NCI-H2029 (cell line): ENCODE results near the gene C1D.
"Not testable (repeated sequence)": the region's sequence is repeated elsewhere in the genome, so short reads cannot be mapped to it uniquely, and the experiment has no call there.

Experiments
- DNase-seq: peaks from one replicate; lab custom pipeline; 2025; lab: John Stamatoyannopoulos, UW

The C1D gene

DNA sequence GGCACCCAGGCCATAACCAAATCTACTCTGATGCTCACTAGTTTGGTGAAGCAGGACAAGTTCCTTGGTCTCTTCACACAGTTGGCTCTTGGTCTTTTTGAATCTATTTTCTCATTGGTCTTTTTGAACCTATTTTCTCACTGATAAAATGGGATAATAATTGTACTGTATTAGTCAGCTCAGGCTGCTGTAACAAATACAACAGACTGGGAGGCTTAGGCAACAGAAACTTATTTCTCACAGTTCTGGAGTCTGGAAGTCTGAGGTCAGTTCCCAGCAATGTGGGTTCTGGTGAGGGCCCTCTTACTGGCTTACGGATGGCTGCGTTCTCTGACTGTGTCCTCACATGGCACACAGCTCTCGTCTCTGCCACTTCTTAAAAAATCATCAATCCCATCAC lies 63.5 kb downstream of the C1D start:
- DNase-seq, result no peak

GRCh38 chr2:67997903-67998302 lies 64.9 kb downstream of the C1D start:
- no peak for DNase-seq

DNA sequence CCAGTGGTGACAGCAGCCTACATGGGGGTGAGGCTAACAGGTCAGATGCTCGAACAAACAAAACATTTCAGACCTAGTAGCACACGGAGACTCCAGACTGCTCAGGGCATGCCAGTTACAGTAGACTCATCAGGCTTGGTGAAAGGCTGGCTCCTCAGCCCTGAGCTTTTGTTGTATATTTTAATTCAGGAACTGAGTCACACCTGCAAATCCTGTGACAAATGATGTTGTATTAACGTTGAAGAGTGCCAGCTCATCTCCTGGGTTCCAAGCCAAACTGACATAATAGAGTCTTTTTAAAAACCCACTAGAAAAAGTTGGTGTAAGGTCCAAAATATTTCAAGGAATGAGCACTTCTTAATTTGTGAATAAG lies 65.3 kb downstream of the C1D start:
- DNase-seq, result no peak

DNA sequence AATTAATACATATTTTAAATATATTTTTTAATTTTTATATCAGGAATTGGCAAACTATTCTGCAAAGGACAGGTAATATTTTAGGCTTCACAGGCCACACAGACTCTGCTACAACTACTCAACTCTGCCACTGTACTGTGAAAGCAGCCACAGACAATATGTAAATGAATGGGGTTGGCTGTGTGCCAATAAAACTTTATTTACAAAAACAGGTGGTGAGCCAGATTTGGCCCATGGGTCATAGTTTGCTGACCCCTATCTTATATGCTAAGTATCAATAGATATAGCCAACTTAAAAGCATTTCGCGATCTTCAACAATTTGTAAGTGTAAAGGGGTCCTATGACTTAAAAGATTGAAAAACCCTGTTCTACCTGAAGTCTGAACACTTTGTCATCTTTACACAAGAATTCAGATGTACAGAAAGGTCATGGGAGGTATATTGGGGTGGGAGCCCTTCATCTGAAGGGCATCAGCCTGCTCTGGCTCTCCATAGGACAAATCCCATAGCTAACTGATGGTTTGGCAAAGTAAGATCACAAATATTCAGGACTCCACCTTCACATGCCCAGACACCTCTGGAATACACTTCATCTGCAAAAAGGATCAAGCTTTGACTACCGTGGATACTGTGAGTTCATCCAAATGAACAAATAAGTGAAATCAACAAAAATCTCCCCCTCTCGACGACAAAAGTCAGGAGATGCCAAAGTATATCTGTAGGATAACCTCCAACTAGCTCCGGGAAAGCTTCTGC lies 65.9 kb downstream of the C1D start:
- DNase-seq, result no peak

- no peak for DNase-seq
These were observed 68.1 kb downstream of the C1D start for GRCh38 chr2:67994716-67995115.

DNA sequence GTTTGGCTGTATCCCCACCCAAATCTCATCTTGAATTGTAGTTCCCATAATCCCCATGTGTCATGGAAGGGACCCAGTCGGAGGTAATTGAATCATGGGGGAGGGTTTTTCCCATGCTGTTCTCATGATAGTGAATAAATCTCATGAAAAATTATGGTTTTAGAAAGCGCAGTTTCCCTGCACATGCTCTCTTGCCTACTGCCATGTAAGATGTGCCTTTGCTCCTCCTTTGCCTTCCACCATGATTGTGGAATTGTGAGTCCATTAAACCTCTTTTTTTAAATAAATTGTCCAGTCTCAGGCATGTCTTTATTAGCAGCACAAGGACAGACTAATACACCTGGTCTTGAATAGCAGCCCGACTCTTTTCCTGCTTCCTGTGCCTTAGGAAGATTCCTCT lies 68.7 kb downstream of the C1D start:
- not testable (repeated sequence) for DNase-seq

DNA sequence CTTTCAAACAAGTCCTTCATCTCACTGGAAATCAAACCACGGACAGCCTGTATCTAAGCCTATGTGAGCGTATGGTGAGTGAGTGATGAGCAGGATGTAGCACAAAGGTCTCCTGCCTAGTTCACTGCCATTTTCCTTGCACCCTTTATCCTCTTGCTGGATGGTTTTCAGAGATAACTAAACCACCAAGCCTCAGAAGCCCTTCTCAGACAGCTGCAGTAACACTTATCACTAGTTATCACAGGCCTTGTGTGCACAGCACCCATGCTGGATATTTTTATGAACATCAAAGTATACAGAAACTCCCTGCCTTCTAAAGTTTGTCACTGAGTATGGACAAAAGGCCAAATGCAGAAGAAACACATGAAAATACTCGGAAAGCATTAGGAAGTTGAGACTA lies 69.5 kb downstream of the C1D start:
- no peak for DNase-seq

GRCh38 chr2:67991456-67991855 lies 71.3 kb downstream of the C1D start:
- no peak for DNase-seq
